Inflammatory macrophage treated with lipopolysaccharide for 4 hours (primary cell): Measurements from ENCODE around the gene GALNT18.

Source experiments
- DNase-seq: peaks from one replicate; pipeline ENCODE4 v3.0.0-alpha.2; 2020

GALNT18 gene

GRCh38 chr11:11253995-11254394, 367.8 kb downstream of the GALNT18 start:
- no peak for DNase-seq

- no peak for DNase-seq
Observed at GRCh38 chr11:11253497-11253896, 368.3 kb downstream of the GALNT18 start.

DNA sequence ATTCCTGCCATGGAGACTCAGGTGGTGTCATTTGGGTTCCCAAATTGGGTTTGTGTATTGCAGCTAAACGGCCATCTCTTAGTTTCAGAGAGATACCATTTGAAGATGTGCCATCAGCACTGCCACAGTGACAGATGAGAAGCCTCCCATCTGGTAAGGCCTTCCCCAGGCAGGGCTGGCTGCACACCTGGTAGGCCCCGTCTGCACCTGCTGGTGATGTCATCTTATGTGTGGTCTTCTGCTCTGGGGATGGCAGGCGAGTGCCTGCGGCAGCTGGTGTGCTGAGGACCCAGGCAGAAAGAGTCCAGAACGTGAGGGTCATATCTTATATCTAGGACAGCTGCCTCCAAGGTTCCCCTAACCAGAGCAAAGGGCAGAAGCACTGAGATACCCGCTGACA, 369.4 kb downstream of the GALNT18 start:
- DNase-seq, result no peak

GRCh38 chr11:11251394-11251970, 370.3 kb downstream of the GALNT18 start:
- DNase-seq, result no peak

GRCh38 chr11:11250470-11250869, 371.3 kb downstream of the GALNT18 start:
- DNase-seq, result no peak

GRCh38 chr11:11247576-11247975, 374.2 kb downstream of the GALNT18 start:
- no peak for DNase-seq

DNA sequence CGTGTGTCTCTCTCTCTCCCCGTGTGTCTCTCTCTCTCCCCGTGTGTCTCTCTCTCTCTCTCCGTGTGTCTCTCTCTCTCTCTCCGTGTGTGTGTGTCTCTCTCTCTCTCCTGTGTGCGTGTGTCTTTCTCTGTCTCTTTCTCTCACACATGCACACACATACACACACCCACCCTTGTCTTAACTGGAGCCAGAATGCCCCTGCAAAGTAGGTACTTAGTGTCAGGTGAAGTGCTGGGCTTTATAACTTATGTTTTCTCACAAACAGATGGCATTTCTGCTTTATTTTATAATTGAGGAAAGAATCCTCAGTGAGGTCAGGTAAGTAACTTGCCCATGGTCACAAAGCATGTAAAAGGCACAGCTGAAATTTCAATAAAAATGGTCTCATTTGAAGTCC, 374.7 kb downstream of the GALNT18 start:
- DNase-seq, result no peak

GRCh38 chr11:11246166-11246565, 375.6 kb downstream of the GALNT18 start:
- DNase-seq, result no peak

- no peak for DNase-seq
Observed at GRCh38 chr11:11245453-11245852, 376.4 kb downstream of the GALNT18 start.

GRCh38 chr11:11244470-11245080, 377.2 kb downstream of the GALNT18 start:
- DNase-seq, result no peak

DNA sequence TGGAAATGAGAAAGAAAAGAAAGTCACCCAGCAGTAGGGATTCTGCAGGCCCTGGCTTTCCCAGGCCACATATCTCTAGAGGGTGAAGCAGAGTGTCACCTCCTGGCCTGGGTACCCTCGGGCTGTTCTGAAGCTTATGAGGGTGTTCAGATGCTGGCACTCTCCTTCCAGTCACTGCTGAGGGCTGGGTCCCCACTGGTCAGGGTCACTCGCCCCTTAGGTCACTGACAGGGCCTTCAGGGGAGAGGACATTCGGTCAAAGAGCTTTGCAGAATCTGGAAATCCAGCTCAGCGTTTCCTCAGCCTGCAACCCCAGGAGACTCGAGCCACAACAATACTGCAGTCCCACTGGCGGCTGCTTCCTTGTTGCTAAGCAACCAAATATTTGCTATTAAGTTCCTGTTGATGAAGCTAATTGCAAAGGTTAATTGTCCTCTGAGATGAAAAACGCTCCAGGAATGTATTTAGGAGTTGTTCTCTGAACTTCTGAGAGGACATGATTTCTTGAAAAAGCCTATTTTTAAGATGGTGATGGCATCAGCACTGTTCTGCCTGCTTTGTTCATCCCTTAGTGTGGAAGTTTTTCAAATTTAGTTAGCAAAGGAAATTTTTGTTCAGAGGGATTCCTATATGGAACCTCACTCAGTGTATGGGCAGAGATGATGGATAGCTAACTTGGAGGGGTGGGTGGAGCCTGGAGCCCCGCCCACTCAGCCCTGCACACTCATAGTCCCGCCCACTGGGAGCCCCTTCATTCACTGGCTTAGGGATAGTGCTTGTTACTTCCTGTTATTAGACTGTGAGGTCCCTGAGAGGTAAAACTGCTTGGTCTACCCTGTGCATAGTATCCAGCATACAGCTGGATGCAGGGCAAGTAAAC, 378.0 kb downstream of the GALNT18 start:
- DNase-seq, result no peak

- DNase-seq, result no peak
Observed at GRCh38 chr11:11243209-11243589, 378.6 kb downstream of the GALNT18 start.

- no peak for DNase-seq
Observed at GRCh38 chr11:11241284-11241683, 380.5 kb downstream of the GALNT18 start.

- no peak for DNase-seq
Observed at GRCh38 chr11:11239959-11240358, 381.8 kb downstream of the GALNT18 start.

DNA sequence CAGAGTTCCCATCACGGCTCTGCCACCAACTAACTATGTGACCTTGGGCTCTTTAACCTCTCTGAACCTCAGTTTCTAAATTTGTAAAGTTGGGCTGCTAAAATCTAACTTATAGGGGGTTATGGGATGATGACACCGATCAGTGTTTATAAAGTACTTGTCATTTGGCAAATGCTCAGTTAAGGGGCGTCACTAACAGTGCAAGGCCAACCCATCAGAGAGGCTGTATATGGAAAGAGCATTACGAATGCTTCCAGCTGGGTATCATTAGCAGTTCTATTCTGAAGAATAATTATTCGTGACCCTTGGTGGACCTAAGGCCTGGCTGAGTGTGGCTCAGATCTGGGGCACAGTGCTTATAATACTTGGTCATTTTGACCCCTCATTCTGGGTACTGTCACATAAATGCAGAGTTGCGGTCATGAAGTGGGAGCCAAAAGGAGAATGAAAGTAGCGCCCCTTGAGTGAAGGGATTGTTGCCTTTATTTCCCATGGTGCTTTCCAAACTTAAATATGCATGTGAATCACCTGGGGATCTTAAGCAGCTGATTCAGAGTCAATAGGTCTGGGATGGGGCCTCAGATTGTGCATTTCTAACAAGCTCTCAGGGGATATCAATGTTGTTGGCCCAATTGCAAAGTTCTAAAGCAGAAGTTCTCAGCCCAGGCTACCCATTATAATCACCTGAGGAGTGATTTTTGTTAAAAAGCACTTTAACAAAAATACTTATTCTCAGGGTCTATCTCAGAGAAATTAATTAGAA, 384.6 kb downstream of the GALNT18 start:
- no peak for DNase-seq

DNA sequence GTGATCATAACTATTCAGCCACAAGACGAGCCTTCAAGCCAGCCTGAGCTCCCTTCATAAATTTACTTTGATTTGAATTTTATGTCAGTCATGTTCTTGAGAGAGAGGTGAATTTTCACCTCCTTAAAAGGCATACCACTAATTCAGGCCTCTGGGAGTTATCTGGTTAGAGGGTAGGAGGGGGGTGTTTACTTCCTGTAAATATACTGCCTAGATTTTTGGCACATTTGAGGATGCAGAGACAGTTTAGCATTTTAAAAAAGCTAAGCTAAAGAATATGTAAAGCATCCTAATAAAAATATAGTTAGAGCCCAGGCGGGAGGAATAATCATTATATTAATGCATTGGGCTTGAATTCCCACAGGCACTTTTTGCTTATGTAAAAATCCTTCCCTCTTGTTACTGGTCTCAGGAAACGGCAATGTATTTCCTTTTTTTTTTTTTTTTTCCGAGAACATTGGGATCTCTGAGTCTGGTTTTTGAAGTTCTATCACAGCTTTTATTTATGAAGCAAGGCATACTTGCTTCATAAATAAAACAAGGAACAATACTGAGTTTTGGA, 385.2 kb downstream of the GALNT18 start:
- DNase-seq, result no peak

DNA sequence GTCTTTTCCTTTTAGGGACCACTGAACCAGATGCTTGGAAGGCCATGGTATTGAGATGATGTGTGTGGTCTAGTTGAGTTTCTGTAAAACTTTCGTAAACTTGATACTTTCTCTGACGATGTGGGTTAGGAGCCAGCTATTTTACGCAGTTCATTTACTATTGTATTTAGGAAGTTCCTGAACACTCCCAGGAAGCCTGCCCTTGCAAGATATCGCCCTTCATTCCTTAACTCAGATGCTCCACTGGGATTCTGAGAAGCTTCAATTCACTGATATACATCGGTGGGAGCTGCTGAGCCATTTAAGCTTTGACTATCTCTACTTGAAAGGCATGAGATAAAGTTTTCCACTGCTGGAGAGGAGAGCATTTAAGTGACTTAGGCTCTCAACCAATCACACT, 390.0 kb downstream of the GALNT18 start:
- DNase-seq, result no peak

DNA sequence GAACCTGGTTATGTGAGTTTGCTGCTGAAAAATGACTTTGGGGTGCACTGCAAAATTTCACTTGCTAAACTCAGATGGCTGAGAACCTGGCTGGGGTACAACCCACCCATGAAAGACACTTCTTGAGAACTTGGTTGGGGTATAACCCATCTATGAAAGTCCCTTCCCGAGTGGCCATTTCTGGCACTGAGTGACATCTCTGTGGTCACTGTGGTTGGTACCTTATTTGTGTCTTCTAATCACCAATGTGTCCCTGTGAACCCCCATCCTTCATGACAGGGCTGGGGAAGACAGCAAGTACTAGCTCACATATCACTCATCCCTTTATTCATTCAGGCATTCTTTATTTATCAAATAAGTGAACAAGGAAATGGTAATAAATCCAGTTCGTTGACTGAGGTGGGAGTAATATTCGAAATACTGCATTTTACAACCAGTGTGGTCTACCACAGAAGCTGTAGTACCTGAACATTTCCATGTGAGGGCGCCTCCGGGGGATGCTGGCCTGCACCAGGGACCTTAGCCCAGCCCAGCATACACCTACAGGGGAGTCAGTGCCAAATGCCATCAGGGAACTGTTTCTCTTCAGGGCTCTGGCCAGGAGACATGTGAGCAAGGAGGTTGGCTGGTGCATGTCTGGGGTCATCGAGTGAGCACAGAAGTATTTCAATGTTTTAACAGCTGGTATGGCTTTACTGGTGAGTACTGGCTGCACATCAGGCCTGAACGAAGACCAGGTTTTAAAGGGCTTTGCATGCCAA, 390.8 kb downstream of the GALNT18 start:
- DNase-seq, result no peak

GRCh38 chr11:11230087-11230486, 391.7 kb downstream of the GALNT18 start:
- no peak for DNase-seq

- DNase-seq, result no peak
Observed at GRCh38 chr11:11229647-11230046, 392.2 kb downstream of the GALNT18 start.

- no peak for DNase-seq
Observed at GRCh38 chr11:11227296-11228085, 394.3 kb downstream of the GALNT18 start.
